Mammary epithelial cell (primary cell): Measurements from ENCODE around the gene RAMP1.

Experiments used
- CTCF ChIP-seq, 2 donors: IDR thresholded peaks in 1 of 2; conservative IDR thresholded peaks in 1 of 2; 2 replicates each; pipeline ENCODE4 v1.5.1; 2011 to 2012; ENCODE audit warnings: inconsistent platforms in 2 of 2, low read length in 2 of 2, mild to moderate bottlenecking in 2 of 2, control low read depth in 1 of 2, low read depth in 1 of 2; ENCODE audit not compliant: insufficient read depth in 1 of 2; ENCODE audit errors: extremely low read depth in 1 of 2
- EZH2 ChIP-seq: IDR thresholded peaks from 2 replicates; pipeline ENCODE4 v1.6.1; 2012; ENCODE audit warnings: low read length, inconsistent platforms, borderline replicate concordance

GRCh38 chr2:237946423-237946822 lies 87.0 kb downstream of the RAMP1 start:
- TF ChIP-seq CTCF (conservative IDR thresholded peaks at IDR 0.05 in 1 of 2, IDR thresholded peaks at IDR 0.05 in 1 of 2; ENCODE audit: extremely low read depth in 1 of 2, insufficient read depth in 1 of 2, low read depth in 1 of 2, low read length in 2 of 2) (no peak), EZH2 (no peak)
